ENCODE measurements around the gene PTTG1IP. TPM values are rescaled to one million over a fixed set of nuclear protein-coding genes. Genes with fewer than 3 reads are reported as not detected.

The PTTG1IP gene
- total RNA-seq, 2 experiments from 2014 or later, result 38.9 to 58.1 TPM

- BruUV-seq (replicated peaks), result no TSS peak
- Histone ChIP-seq H3K36me3 (ENCODE audit: insufficient read depth, low read length) (peaks cover 9% of the 10 kb centered on the region), H4K20me1 (ENCODE audit: insufficient read depth, low read length) (no peaks in the 10 kb centered on the region), H3K27ac (ENCODE audit: low read depth, low read length, poor library complexity, severe bottlenecking) (no peak overlapping the region), H3K4me2 (ENCODE audit: low read length) (peak overlapping the region; percentile 23; the same call in 1 of the 2 replicates), H3K9me2 (ENCODE audit: insufficient read depth, low read length) (no peaks in the 10 kb centered on the region), H3K4me1 (ENCODE audit: insufficient read depth, low read length, poor library complexity, severe bottlenecking) (no peaks in the 10 kb centered on the region), H2AFZ (ENCODE audit: low read length) (no peak overlapping the region), H3K79me2 (ENCODE audit: insufficient read depth, low read depth, low read length) (no peaks in the 10 kb centered on the region), H3K9me3 (ENCODE audit: low read length) (no peaks in the 10 kb centered on the region), H3K4me3 (ENCODE audit: low read depth, low read length, poor library complexity, severe bottlenecking) (no peak overlapping the region)
- DNase-seq (ENCODE audit: low spot score), result peak; percentile 21
- ChIA-PET POLR2A (no interaction called here), CTCF (ENCODE audit: unreplicated experiment) (no interaction called here)
- TF ChIP-seq EZH2phosphoT487 (IDR thresholded peaks at IDR 0.05; ENCODE audit: borderline replicate concordance, low read depth, low read length), result no peak
- TF ChIP-seq, protein P1, sequence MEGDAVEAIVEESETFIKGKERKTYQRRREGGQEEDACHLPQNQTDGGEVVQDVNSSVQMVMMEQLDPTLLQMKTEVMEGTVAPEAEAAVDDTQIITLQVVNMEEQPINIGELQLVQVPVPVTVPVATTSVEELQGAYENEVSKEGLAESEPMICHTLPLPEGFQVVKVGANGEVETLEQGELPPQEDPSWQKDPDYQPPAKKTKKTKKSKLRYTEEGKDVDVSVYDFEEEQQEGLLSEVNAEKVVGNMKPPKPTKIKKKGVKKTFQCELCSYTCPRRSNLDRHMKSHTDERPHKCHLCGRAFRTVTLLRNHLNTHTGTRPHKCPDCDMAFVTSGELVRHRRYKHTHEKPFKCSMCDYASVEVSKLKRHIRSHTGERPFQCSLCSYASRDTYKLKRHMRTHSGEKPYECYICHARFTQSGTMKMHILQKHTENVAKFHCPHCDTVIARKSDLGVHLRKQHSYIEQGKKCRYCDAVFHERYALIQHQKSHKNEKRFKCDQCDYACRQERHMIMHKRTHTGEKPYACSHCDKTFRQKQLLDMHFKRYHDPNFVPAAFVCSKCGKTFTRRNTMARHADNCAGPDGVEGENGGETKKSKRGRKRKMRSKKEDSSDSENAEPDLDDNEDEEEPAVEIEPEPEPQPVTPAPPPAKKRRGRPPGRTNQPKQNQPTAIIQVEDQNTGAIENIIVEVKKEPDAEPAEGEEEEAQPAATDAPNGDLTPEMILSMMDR (conservative IDR thresholded peaks at IDR 0.05; ENCODE audit: low read length), result peak; percentile 48; the same call in 1 of the 2 replicates
- intact Hi-C loops (cut with micrococcal nuclease; ENCODE audit: unreplicated experiment), result no loop called here
Observed at GRCh38 chr21:44845418-44846223, 27.9 kb downstream of the PTTG1IP start.

DNA sequence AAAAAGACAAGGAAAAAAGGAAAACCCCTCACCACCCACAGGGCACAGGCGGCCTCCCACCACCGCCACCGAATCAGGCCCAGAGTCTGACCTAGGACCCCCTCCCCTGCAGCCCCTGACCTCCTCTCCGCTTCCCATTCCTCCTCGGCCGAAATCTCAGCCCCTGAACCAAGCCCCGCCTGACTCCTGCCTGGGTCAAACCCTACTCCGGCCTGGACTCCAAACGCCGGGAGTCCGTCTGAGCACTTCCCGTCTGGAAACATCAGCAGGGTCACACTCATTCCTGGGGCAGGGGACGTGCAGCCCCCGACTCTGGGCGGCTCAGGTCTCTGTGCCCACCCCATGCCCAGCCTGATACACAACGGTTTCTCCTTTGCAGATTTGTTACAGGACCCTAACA lies 29.2 kb downstream of the PTTG1IP start:
- no peaks in the 10 kb centered on the region for H4K20me1 ChIP-seq (ENCODE audit: insufficient read depth, low read length)
- POLR2A ChIA-PET, result no interaction called here
- no peaks in the 10 kb centered on the region for H3K4me1 ChIP-seq (ENCODE audit: insufficient read depth, low read length, poor library complexity, severe bottlenecking)
- DNase-seq (ENCODE audit: low spot score), result no peak
- H3K9me2 ChIP-seq (ENCODE audit: insufficient read depth, low read length), result no peaks in the 10 kb centered on the region
- H3K9me3 ChIP-seq (ENCODE audit: low read length), result no peaks in the 10 kb centered on the region
- BruUV-seq (replicated peaks), result no TSS peak
- no peak for TF ChIP-seq EZH2phosphoT487 (IDR thresholded peaks at IDR 0.05; ENCODE audit: borderline replicate concordance, low read depth, low read length)
- TF ChIP-seq, protein P1 (conservative IDR thresholded peaks at IDR 0.05; ENCODE audit: low read length), result no peak
- no peak overlapping the region for H3K4me2 ChIP-seq (ENCODE audit: low read length)
- intact Hi-C loops (cut with micrococcal nuclease; ENCODE audit: unreplicated experiment), result no loop called here
- no peaks in the 10 kb centered on the region for H3K79me2 ChIP-seq (ENCODE audit: insufficient read depth, low read depth, low read length)
- no peak overlapping the region for H2AFZ ChIP-seq (ENCODE audit: low read length)
- H3K36me3 ChIP-seq (ENCODE audit: insufficient read depth, low read length), result peaks cover 3% of the 10 kb centered on the region
- CTCF ChIA-PET (ENCODE audit: unreplicated experiment), result no interaction called here
- H3K27ac ChIP-seq (ENCODE audit: low read depth, low read length, poor library complexity, severe bottlenecking), result no peak overlapping the region
- no peak overlapping the region for H3K4me3 ChIP-seq (ENCODE audit: low read depth, low read length, poor library complexity, severe bottlenecking)

GRCh38 chr21:44842721-44843445 lies 30.6 kb downstream of the PTTG1IP start:
- H3K9me3 ChIP-seq (ENCODE audit: low read length), result no peaks in the 10 kb centered on the region
- H3K27ac ChIP-seq (ENCODE audit: low read depth, low read length, poor library complexity, severe bottlenecking), result no peak overlapping the region
- intact Hi-C loops (cut with micrococcal nuclease; ENCODE audit: unreplicated experiment), result no loop called here
- no peaks in the 10 kb centered on the region for H3K9me2 ChIP-seq (ENCODE audit: insufficient read depth, low read length)
- no peak for DNase-seq (ENCODE audit: low spot score)
- CTCF ChIA-PET (ENCODE audit: unreplicated experiment), result no interaction called here
- H3K79me2 ChIP-seq (ENCODE audit: insufficient read depth, low read depth, low read length), result no peaks in the 10 kb centered on the region
- no peak overlapping the region for H2AFZ ChIP-seq (ENCODE audit: low read length)
- TF ChIP-seq, protein P1 (conservative IDR thresholded peaks at IDR 0.05; ENCODE audit: low read length), result no peak
- TF ChIP-seq EZH2phosphoT487 (IDR thresholded peaks at IDR 0.05; ENCODE audit: borderline replicate concordance, low read depth, low read length), result no peak
- H3K4me1 ChIP-seq (ENCODE audit: insufficient read depth, low read length, poor library complexity, severe bottlenecking), result no peaks in the 10 kb centered on the region
- BruUV-seq (replicated peaks), result no TSS peak
- no peaks in the 10 kb centered on the region for H4K20me1 ChIP-seq (ENCODE audit: insufficient read depth, low read length)
- POLR2A ChIA-PET, result no interaction called here
- H3K4me3 ChIP-seq (ENCODE audit: low read depth, low read length, poor library complexity, severe bottlenecking), result no peak overlapping the region
- H3K4me2 ChIP-seq (ENCODE audit: low read length), result no peak overlapping the region
- no peaks in the 10 kb centered on the region for H3K36me3 ChIP-seq (ENCODE audit: insufficient read depth, low read length)

Measured in OCI-LY7 (cell line).